HepG2 (cell line): ENCODE results near the gene AMPD2.

Experiments used
- ARHGAP35 ChIP-seq: sonication (generic); formaldehyde crosslinking; IDR thresholded peaks from 2 replicates; pipeline ENCODE4 v1.9.0; 2022; ENCODE audit warnings: mild to moderate bottlenecking, inconsistent platforms, moderate library complexity, missing genetic modification reagents, borderline replicate concordance
- EZH2 ChIP-seq: conservative IDR thresholded peaks from 2 replicates; pipeline ENCODE4 v1.6.1; 2012; ENCODE audit warnings: mild to moderate bottlenecking, low read depth, low read length, moderate library complexity
- FOSL1 ChIP-seq: sonication (generic); formaldehyde crosslinking; IDR thresholded peaks from 2 replicates; pipeline ENCODE4 v1.9.0; 2021; ENCODE audit warnings: missing genetic modification reagents, borderline replicate concordance
- SMC3 ChIP-seq: IDR thresholded peaks from 2 replicates; pipeline ENCODE4 v1.6.1; 2011; ENCODE audit warnings: low read length, improper control_type of control experiment
- TF ChIP-seq, protein P1 (sequence below): IDR thresholded peaks from 2 replicates; pipeline ENCODE4 v1.6.1; 2012; ENCODE audit warnings: low read length, improper control_type of control experiment

DNA sequence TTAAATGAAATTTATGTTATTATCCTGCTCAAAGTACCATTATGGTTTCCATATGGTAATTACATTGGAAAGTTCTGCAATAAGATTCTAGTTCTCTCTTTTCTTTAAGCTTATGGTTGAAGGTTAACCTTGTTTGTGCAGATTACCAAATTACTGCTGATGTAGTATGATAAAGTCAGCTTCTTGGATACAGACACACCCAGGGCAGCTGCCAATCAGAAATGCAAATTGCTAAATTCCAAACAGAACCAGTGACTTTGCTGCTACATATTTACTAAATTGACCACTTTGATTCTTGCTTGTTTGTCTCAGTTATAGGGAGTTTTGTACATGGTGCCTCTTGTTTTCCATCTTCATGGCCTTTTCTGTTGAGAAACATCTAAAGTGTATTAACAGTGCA lies 26.7 kb upstream of the AMPD2 start:
- TF ChIP-seq ARHGAP35 (CRISPR knock-in tag) (no peak), EZH2 (no peak), FOSL1 (CRISPR knock-in tag) (no peak), SMC3 (no peak)
- TF ChIP-seq, protein P1, sequence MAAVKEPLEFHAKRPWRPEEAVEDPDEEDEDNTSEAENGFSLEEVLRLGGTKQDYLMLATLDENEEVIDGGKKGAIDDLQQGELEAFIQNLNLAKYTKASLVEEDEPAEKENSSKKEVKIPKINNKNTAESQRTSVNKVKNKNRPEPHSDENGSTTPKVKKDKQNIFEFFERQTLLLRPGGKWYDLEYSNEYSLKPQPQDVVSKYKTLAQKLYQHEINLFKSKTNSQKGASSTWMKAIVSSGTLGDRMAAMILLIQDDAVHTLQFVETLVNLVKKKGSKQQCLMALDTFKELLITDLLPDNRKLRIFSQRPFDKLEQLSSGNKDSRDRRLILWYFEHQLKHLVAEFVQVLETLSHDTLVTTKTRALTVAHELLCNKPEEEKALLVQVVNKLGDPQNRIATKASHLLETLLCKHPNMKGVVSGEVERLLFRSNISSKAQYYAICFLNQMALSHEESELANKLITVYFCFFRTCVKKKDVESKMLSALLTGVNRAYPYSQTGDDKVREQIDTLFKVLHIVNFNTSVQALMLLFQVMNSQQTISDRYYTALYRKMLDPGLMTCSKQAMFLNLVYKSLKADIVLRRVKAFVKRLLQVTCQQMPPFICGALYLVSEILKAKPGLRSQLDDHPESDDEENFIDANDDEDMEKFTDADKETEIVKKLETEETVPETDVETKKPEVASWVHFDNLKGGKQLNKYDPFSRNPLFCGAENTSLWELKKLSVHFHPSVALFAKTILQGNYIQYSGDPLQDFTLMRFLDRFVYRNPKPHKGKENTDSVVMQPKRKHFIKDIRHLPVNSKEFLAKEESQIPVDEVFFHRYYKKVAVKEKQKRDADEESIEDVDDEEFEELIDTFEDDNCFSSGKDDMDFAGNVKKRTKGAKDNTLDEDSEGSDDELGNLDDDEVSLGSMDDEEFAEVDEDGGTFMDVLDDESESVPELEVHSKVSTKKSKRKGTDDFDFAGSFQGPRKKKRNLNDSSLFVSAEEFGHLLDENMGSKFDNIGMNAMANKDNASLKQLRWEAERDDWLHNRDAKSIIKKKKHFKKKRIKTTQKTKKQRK: no peak
